Left ventricle myocardium inferior (tissue), 1 donor: Measurements from ENCODE around the gene HACL1. TPM values are rescaled to one million over a fixed set of nuclear protein-coding genes. Genes with fewer than 3 reads are reported as not detected.

ENCODE experiments used
- DNase-seq: peaks from one replicate; pipeline ENCODE4 v3.0.0-alpha.2; 2020
- H3K27ac ChIP-seq: fragments of 200-600 bp; replicated peaks from 2 replicates; pipeline ENCODE4 v1.8.0; 2021
- H3K27me3 ChIP-seq: fragments of 200-600 bp; 2 replicates; pipeline ENCODE4 v1.8.0; 2021; ENCODE audit warnings: low read depth
- H3K36me3 ChIP-seq: fragments of 200-600 bp; 2 replicates; pipeline ENCODE4 v1.8.0; 2021
- H3K4me1 ChIP-seq: fragments of 200-600 bp; 2 replicates; pipeline ENCODE4 v1.8.0; 2021
- H3K4me3 ChIP-seq: fragments of 200-600 bp; 2 replicates; pipeline ENCODE4 v1.8.0; 2021; ENCODE audit warnings: mild to moderate bottlenecking, moderate library complexity
- H3K9me3 ChIP-seq: fragments of 200-600 bp; replicated peaks from 2 replicates; pipeline ENCODE4 v1.8.0; 2021
- CTCF ChIP-seq: fragments of 200-600 bp; IDR thresholded peaks from 2 replicates; pipeline ENCODE4 v1.8.0; 2021; ENCODE audit warnings: antibody characterized with exemption, mild to moderate bottlenecking, borderline replicate concordance
- intact Hi-C: fragments of 100-400 bp; cut with micrococcal nuclease; formaldehyde crosslinking; loops from one replicate; pipeline ENCODE4 v1.11.0; 2022
- total RNA-seq: library from RNA; stranded (reverse); fragmentation: NEBNext Ultra II Directional; extraction: Animal tissue kit (Norgen Biotek cat#: 25700); gene quantifications from one replicate; pipeline ENCODE4 v1.2.1, GENCODE V29; 2021
- donor health status: DM: no; HTN: yes; CAD: no; lungs with severe emphysema.

HACL1 gene
- total RNA-seq, 1 donor from 2014 or later, result 14.9 TPM

GRCh38 chr3:15513810-15514662 lies 87.3 kb downstream of the HACL1 start:
- Histone ChIP-seq H3K4me1 (peaks cover 28% of the 10 kb centered on the region), H3K36me3 (no peaks in the 10 kb centered on the region), H3K9me3 (no peaks in the 10 kb centered on the region), H3K27me3 (no peaks in the 10 kb centered on the region), H3K27ac (no peak overlapping the region), H3K4me3 (no peak overlapping the region)
- intact Hi-C loops, result no loop called here
- no peak for DNase-seq
- TF ChIP-seq CTCF, result no peak

GRCh38 chr3:15513116-15513515 lies 88.3 kb downstream of the HACL1 start:
- no peaks in the 10 kb centered on the region for H3K27me3 ChIP-seq
- no peak for DNase-seq
- intact Hi-C loops, result no loop called here
- no peak for TF ChIP-seq CTCF
- H3K9me3 ChIP-seq, result no peaks in the 10 kb centered on the region
- peaks cover 26% of the 10 kb centered on the region for H3K4me1 ChIP-seq
- H3K4me3 ChIP-seq, result no peak overlapping the region
- H3K27ac ChIP-seq, result no peak overlapping the region
- H3K36me3 ChIP-seq, result no peaks in the 10 kb centered on the region

GRCh38 chr3:15512166-15512565 lies 89.2 kb downstream of the HACL1 start:
- DNase-seq, result peak; percentile 73
- Histone ChIP-seq H3K36me3 (no peaks in the 10 kb centered on the region), H3K4me3 (no peak overlapping the region), H3K4me1 (peaks cover 26% of the 10 kb centered on the region), H3K27me3 (no peaks in the 10 kb centered on the region), H3K27ac (peak overlapping the region; percentile 65), H3K9me3 (no peaks in the 10 kb centered on the region)
- TF ChIP-seq CTCF, result no peak
- intact Hi-C loops, result no loop called here

- H3K4me1 ChIP-seq, result peaks cover 26% of the 10 kb centered on the region
Observed at GRCh38 chr3:15511156-15511555, 90.2 kb downstream of the HACL1 start.

More at GRCh38 chr3:15511156-15511555, 90.2 kb downstream of the HACL1 start:
- no peak for TF ChIP-seq CTCF
- no peaks in the 10 kb centered on the region for H3K27me3 ChIP-seq
- no peaks in the 10 kb centered on the region for H3K9me3 ChIP-seq
- no peaks in the 10 kb centered on the region for H3K36me3 ChIP-seq
- no peak overlapping the region for H3K4me3 ChIP-seq
- intact Hi-C loops, result no loop called here
- H3K27ac ChIP-seq, result no peak overlapping the region
- no peak for DNase-seq

Other genes with a start within 250 kb of the HACL1 start
- 11.3 TPM for gene METTL6, start 174.0 kb downstream of the HACL1 start, total RNA-seq
- gene EAF1, start 174.0 kb downstream of the HACL1 start, total RNA-seq, result 7.6 TPM
- gene COLQ, start 79.9 kb downstream of the HACL1 start, total RNA-seq, result 14.9 TPM
- gene BTD, start 176 bp upstream of the HACL1 start, total RNA-seq, result 9.2 TPM
- gene ANKRD28, start 196.4 kb upstream of the HACL1 start, total RNA-seq, result 21.6 TPM